ENCODE measurements around the gene IL17C.

Gene IL17C

GRCh38 chr16:88686439-88687253 lies 48.3 kb downstream of the IL17C start, which contains the start of gene SNAI3:
Gene SNAI3 (minus strand): TSS chr16:88686507. CDS start chr16:88686406, 101 bp downstream.
- peak; percentile 93 for DNase-seq

- DNase-seq: no peak
These were observed 48.8 kb downstream of the IL17C start for GRCh38 chr16:88687254-88687576.

GRCh38 chr16:88687676-88688012 lies 49.3 kb downstream of the IL17C start:
- no peak for DNase-seq

GRCh38 chr16:88688013-88688778 lies 49.8 kb downstream of the IL17C start:
- DNase-seq: no peak

All from activated CD4-positive, CD25-positive, alpha-beta regulatory T cell treated with anti-CD3 and anti-CD28 coated beads, Interleukin-2, amount 50 U/mL, for 72 hours (primary cell).